G401 (cell line): ENCODE data around the gene AIFM3. TPM values are rescaled to one million over a fixed set of nuclear protein-coding genes. Genes with fewer than 3 reads are reported as not detected.

Source experiments
- DNase-seq: peaks from one replicate; pipeline ENCODE4 v3.0.0-alpha.2; 2015; ENCODE audit warnings: low spot score
- in situ Hi-C: cut with HindIII; loops from 2 replicates; pipeline ENCODE4 v1.10.0; 2016; ENCODE audit warnings: low sequenced_read_pairs, mixed read lengths
- total RNA-seq: library from RNA; depleted of rRNA; stranded (reverse); fragments of >200 nt; shearing (Covaris generic); gene quantifications from 2 replicates; pipeline ENCODE4 v1.2.3, GENCODE V29; 2014

The AIFM3 gene
- total RNA-seq, 1 experiment from 2014 or later, result 130 TPM

DNA sequence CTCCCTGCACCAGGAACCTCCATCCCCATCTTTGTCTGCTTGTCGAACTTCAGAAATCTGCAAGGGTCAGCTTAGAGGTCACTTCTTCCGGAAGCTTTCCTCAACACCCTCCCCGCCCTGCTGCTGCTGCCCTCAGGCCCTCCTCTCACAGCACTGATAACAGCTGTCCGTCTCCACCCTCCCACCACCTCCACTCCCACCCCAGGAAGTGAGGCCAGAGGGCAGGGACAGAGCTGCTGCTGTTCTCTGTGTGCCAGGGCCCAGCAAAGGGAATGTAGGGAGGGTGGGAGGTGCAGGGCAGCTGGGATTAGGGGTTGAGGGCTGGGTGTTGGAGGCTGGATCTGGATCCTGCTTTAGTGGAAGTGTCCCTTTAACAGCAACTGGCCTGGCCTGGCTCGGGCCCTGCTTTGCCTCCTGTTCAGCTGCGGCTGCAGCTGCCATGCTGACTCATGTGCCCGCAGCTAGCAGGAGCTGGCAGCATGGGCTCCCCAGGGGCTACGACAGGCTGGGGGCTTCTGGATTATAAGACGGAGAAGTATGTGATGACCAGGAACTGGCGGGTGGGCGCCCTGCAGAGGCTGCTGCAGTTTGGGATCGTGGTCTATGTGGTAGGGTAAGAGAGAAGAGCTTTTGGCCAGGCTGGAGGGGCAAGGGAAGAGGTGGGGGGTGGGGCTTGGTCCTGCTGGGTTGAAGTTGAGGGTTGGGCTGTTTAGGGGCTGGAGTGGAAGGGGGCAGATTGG, 47.8 kb downstream of the AIFM3 start, which contains the start of gene P2RX6:
Gene P2RX6 (plus strand): TSS at position 440 of the 740 bp plus-strand sequence. CDS start 10 bp downstream, at position 450.
- in situ Hi-C loops, result no loop called here
- DNase-seq, result no peak

DNA sequence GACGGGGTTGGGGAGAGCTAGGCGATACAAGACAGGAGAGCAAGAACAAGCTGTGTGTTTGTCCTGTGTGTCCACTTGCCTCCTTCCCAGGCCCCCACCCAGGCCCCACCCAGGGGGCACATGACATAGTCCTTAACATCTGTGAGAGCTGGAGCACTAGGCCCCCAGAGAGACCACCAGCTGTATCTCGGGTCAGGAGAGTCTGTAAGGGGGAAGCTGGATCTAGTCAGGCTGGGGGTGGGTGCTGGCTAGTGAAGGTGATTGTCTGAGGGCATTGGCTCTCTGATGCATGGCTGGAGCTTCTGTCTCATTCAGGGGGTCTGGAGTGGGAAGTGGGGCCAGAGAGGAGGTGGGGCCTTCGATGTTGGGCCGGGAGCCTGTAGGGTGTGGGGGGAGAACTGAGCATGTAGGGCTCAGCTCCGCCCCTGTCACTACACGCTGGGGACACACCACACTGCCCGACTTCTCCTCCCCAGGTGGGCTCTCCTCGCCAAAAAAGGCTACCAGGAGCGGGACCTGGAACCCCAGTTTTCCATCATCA, 48.5 kb downstream of the AIFM3 start:
- in situ Hi-C loops, result no loop called here

DNA sequence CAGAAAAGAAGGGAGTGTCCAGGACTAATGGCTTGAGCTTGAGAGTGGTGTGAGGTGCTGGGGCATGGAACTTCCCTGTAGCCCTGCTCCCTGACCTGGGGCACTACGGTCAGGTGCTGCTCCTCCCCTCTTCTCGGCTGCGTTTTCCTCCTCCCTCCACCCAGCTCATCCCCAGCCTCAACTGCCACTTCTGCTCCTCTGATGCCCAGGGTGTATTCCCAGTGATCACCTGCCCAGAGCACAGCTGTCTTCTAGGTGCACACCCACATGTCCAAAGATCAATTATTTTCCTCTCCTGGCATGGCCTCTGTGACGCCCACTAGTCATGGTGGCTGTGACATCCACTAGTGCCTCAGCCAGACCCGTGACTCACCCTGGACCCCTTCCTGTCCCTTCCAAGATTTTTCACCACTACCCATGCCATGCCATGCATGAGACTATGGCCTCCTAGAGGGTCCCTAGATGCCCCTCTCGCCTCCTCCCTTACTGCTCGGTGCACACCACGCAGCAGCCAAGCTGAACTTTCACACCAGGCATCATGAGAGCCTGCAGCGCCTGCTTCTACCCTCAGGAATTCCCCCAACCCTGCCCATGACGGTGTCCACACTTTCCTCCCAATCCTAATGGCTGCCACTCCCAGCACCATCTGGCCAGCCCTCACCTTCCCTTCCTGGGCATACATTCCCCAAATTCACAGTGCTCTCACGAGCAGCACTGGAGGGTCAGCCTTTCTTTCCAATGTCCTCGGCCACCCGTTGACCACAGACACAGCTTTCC, 49.8 kb downstream of the AIFM3 start:
- no peak for DNase-seq
- in situ Hi-C loops, result no loop called here

More for the DNA sequence above, 48.5 kb downstream of the AIFM3 start:
- DNase-seq, result no peak

DNA sequence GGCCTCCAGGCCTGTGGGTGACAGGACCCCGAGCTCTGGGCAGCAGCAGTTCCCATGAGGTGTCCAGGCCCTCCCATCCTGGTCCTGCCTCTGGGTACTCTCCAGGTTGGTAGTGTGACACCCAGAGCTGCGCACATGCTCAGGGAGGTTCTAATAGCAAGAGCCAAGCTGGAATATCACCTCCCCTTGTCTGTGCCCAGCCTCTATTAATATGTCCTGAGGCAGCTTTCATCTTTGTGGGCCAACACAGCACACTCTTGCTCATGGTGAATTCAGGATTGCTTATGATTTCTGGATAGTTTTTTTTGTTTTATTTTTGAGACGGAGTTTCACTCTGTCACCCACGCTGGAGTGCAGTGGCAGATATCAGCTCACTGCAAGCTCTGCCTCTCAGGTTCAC, 51.3 kb downstream of the AIFM3 start:
- in situ Hi-C loops, result no loop called here

DNA sequence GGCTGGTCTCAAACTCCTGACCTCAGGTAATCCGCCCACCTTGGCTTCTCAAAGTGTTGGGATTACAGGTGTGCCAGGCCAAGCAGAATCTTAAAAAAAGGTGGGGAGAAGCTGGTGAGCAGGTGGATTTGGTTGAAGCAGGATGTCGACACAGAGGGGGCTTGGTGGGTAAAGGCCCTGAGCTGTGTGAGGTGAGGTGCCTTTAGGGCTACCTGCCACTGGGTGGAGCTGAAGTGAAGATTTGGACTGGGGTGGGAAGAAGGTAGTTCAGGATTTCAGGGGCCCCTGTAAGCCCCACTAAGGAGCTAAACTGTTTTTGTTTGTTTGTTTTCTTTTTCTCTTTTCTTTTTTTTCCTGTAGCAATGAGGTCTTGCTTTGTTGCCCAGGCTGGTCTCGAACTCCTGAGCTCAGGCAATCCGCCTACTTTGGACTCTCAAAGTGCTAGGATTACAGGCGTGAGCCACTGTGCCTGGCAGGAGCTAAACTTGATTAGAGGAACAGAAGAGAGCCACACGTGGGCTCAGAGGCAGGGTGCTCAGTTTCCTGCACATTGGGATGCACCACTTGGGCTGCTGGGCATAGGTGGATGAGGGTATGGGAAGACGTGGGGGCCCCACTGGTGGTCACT, 53.9 kb downstream of the AIFM3 start:
- in situ Hi-C loops, result no loop called here
- no peak for DNase-seq

More for the DNA sequence above, 51.3 kb downstream of the AIFM3 start:
- no peak for DNase-seq

DNA sequence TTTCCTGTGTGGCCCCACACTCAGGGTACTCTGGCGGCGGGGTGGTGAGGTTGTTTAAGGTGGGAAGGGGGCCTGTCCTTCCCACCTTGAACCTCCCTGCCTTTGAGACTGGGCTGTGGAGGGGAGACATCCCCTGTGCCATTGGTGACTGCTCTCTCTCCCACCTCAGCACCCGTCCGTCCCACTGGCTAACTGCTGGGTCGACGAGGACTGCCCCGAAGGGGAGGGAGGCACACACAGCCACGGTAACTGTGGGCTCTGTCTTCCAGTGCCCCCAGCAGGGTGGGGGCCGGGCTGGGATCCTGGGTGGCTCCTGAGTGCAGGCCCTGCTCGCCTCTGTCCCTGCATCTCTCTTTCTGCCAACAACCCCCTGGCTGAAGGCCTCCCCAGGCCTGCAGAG, 55.5 kb downstream of the AIFM3 start:
- in situ Hi-C loops, result no loop called here
- DNase-seq, result no peak

DNA sequence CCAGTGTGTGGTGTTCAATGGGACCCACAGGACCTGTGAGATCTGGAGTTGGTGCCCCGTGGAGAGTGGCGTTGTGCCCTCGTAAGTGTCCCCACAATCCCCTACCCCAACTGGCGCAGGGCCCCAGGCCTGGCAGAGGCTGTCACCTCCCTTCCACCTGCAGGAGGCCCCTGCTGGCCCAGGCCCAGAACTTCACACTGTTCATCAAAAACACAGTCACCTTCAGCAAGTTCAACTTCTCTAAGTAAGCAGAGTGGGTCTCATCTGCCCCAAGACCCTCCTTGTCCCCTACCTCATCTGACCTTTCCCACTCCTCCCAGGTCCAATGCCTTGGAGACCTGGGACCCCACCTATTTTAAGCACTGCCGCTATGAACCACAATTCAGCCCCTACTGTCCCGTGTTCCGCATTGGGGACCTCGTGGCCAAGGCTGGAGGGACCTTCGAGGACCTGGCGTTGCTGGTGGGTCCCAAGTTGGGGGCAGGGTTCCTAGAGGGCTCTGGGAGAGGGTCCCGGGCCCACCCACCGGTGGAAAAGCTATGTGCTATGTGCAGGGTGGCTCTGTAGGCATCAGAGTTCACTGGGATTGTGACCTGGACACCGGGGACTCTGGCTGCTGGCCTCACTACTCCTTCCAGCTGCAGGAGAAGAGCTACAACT, 56.0 kb downstream of the AIFM3 start:
- in situ Hi-C loops, result no loop called here
- no peak for DNase-seq

DNA sequence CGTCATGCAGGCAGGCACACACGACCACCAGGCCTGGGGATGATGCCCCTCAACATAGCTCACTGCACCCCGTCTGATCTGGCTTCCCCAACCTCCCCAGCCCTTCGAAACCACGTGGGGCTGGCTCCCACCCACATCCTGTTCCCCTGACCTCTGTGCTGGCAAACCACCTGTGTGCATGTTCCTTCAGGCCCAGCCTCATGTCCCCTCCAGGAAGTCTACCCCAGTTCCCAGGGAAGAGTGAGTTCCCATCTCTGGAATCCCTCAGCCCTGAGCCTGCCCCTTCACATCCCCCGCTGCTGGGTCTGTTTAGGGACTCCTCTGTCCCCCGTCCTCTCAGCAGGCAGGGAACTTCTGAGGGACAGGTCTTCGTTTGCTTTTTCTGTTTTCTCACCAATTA, 58.2 kb downstream of the AIFM3 start:
- no peak for DNase-seq
- in situ Hi-C loops, result no loop called here

DNA sequence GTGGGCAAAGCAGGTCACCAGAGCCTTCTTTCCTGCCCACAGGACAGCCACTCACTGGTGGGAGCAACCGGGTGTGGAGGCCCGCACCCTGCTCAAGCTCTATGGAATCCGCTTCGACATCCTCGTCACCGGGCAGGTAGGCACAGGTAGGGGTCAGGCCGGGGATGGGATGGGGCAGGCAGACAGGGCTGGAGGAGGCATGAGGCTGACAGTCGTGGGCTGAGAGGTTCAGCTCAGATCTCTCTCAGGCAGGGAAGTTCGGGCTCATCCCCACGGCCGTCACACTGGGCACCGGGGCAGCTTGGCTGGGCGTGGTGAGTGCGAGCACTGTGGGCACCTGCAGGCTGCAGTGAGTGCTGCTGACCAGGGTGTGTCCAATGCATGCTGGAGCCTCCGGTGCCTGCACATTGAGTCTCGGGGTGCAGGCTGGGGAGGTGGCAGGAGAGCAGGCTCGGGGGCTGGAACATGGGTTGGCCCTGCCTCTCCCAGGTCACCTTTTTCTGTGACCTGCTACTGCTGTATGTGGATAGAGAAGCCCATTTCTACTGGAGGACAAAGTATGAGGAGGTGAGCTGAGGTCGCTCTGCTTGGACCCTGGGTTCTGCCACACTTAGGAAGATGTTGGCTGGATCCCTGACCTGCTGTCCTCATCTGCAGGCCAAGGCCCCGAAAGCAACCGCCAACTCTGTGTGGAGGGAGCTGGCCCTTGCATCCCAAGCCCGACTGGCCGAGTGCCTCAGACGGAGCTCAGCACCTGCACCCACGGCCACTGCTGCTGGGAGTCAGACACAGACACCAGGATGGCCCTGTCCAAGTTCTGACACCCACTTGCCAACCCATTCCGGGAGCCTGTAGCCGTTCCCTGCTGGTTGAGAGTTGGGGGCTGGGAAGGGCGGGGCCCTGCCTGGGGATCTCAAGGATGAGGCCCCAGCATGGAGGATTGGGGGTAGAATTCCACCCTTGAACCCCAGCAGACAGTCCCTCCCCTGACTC, 59.0 kb downstream of the AIFM3 start:
- in situ Hi-C loops, result no loop called here
- DNase-seq, result no peak

DNA sequence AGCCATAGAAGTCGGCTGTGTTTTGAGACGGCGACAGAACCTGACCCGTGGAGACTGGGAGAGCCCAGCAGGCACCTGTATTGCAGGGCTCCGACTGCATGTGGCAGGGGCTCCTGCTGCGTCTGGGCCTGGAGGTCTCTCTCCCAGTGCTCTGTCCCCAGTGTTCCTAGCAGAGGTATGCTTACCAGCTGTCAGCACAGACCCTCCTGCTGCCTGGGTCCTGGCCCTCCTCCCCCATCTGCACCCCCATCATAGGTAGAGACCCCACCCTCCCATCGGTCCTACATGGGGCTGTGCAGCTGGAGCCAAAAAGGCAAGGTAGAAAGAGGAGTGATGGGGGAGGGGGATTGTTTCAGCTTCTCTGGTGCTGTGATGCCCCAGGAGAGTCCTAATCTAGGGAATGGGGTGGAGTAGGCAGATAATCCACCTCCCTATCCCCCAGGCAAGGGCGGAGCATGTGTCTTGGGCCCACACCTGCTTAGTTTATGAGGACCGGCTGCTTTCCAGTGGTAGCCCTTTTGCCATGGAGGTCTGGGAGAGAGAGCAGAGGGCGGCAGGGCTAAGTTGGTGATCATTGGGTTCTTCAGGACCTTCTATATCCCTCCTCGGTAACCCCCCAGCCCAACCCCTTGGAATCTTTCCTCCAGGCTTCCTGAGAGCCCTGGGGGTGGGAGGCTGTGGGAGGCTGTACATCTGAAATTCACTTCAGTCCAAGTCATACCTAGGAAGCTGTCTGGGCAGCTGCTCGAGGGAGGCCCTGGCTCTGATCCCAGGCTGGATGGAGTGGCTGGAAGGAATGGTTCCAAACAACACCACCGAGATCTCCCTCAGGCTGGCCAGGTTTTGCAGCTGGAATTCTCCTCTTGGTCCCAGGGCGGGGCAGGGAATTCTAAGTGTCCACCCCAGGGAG, 60.0 kb downstream of the AIFM3 start:
- no peak for DNase-seq
- in situ Hi-C loops, result no loop called here

DNA sequence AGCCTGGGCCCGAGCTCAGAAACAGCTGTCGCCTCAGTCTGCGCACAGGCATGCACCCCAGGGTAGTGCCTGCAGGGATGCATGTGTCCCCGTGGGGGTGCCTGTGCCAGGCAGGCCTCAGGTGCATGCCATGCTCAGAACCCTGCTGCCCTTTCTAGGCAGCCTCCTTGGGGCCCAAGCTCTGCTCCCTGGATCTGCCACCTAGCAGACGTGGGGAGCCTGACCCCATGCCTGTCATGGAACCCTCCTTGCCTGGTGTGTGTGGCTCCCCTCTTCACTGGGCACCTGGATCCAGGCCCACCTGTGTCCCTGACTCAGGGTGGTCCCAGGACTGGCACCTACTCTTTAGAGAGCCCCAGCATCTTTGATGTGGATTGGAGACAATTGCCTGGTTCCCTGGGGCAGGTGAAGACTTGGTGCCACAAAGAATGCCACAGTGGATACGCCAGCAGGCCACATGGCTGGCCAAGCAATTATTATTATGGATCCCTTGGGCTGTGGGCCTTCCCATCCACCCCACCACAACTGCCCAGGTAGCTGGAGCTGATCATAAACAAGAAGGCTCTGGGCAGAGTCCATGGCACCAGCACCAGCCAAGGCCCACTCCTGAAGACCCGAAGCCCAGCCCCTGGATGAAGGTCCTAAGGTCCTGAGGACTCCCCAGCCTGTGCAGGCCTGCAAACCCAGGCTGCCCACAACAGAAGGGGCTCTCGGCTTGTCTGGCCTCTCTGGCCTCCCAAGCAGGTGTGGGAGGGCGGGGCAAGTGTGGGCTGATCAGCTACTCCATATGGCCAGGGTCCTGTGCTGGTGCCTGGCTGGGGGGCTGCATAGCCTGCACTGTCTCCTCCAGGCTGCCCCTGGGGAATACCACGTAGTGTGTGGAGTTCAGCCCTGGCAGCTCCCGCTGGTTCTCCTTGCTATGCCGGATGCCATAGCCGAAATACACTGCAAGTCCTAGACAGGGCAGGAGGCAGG, 61.5 kb downstream of the AIFM3 start:
- in situ Hi-C loops, result no loop called here
- DNase-seq, result no peak

DNA sequence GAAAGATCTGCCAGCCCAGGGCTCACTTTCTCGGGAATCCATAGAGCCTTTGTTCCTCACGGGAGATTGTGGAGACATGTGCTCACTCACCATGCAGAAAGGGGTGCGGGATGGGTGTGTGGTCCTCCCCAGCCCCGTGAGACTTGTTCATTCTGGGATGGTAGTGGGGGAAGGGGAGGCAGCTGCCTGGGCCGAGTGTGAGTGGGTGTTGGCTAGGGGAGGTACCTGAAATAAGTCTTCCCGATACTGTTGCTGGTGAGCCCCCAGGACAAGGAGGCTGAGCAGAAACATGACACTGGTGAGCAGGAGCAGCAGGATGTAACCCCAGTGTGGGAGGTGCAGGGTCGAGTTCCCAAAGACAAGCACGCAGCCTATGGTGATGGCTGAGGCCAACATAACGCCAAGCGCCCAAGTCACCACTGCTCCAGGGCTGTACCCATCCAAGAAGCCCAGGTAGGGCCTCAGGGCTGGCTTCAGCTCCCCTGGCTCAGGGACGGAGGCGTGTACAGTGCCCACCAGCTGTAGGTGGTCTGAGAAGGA, 62.5 kb downstream of the AIFM3 start:
- DNase-seq, result no peak
- in situ Hi-C loops, result no loop called here

DNA sequence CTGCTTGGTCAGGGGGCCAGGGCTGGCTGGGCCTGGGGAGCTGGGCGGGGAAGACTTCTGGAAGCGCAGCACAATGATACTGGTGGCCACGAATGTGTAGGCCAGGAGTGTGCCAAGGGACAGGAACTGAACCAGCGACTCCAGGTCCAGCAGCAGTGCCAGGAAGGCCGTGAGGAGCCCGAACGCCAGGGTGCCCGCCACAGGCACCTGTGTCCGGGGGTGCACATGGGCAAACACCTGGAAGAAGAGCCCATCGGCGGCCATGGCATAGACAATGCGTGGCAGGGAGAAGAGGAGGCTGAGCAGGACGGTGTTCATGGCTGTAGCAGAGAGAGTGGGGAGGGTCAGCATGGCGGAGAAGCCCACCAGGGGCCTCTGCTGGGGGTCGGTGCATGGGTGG, 63.0 kb downstream of the AIFM3 start:
- no peak for DNase-seq
- in situ Hi-C loops, result no loop called here
